Tibial nerve (tissue), 3 donors: Measurements from ENCODE around the gene GAL.

Source experiments
- CTCF ChIP-seq, 5 experiments: fragments of 200-600 bp in 3 of 5; fragments of 450-650 bp in 2 of 5; sonication (generic) in 3 of 5; IDR thresholded peaks; one replicate each; pipeline ENCODE4 v1.5.1; 2016 to 2019; ENCODE audit warnings: antibody characterized with exemption in 5 of 5, mild to moderate bottlenecking in 3 of 5, moderate library complexity in 2 of 5
- POLR2A ChIP-seq, 2 donors: fragments of 450-650 bp; IDR thresholded peaks; one replicate each; pipeline ENCODE4 v1.6.1; 2017; ENCODE audit warnings: antibody characterized with exemption in 2 of 2, mild to moderate bottlenecking in 2 of 2, moderate library complexity in 2 of 2

GRCh38 chr11:68687986-68688385 lies 3.6 kb downstream of the GAL start:
- TF ChIP-seq POLR2A (IDR thresholded peaks at IDR 0.05): no peak
- TF ChIP-seq CTCF (IDR thresholded peaks at IDR 0.05): no peak
